Liver (tissue), 9 donors: ENCODE results near the gene CHIC2. TPM values are rescaled to one million over a fixed set of nuclear protein-coding genes. Genes with fewer than 3 reads are reported as not detected.

Experiments used
- DNase-seq: peaks from one replicate; pipeline ENCODE4 v3.0.0-alpha.2; 2017; ENCODE audit warnings: low spot score
- H3K27ac ChIP-seq, 2 donors: one replicate each; pipeline ENCODE4 v1.7.0; 2013; ENCODE audit warnings: inconsistent platforms in 2 of 2, low read length in 2 of 2, control low read depth in 1 of 2, low read depth in 1 of 2, mild to moderate bottlenecking in 1 of 2
- H3K27me3 ChIP-seq, 4 donors: one replicate each; pipeline versions ENCODE4 v1.6.1 to v1.7.0; 2013; ENCODE audit warnings: low read length in 3 of 4, inconsistent platforms in 1 of 4, mild to moderate bottlenecking in 1 of 4, moderate library complexity in 1 of 4; ENCODE audit not compliant: control insufficient read depth in 4 of 4, insufficient read depth in 4 of 4
- H3K36me3 ChIP-seq, 4 donors: one replicate each; pipeline versions ENCODE4 v1.6.1 to v1.7.0; 2013; ENCODE audit warnings: low read length in 3 of 4, mild to moderate bottlenecking in 3 of 4, low read depth in 1 of 4, moderate library complexity in 1 of 4; ENCODE audit not compliant: control insufficient read depth in 4 of 4, insufficient read depth in 3 of 4
- H3K4me1 ChIP-seq, 4 donors: one replicate each; pipeline versions ENCODE4 v1.6.1 to v1.7.0; 2013; ENCODE audit warnings: low read length in 3 of 4, mild to moderate bottlenecking in 3 of 4, moderate library complexity in 1 of 4; ENCODE audit not compliant: control insufficient read depth in 4 of 4, insufficient read depth in 4 of 4
- H3K4me3 ChIP-seq, 3 donors: one replicate each; pipeline versions ENCODE4 v1.6.1 to v1.7.0; 2013; ENCODE audit warnings: low read length in 3 of 3, control low read depth in 1 of 3, low read depth in 1 of 3, mild to moderate bottlenecking in 1 of 3
- H3K9ac ChIP-seq, 2 donors: one replicate each; pipeline ENCODE4 v1.7.0; 2013; ENCODE audit warnings: low read length in 2 of 2, mild to moderate bottlenecking in 2 of 2, moderate library complexity in 2 of 2, control low read depth in 1 of 2, low read depth in 1 of 2
- H3K9me3 ChIP-seq, 4 donors: one replicate each; pipeline versions ENCODE4 v1.6.1 to v1.7.0; 2013; ENCODE audit warnings: low read length in 3 of 4; ENCODE audit not compliant: control insufficient read depth in 4 of 4
- ATF3 ChIP-seq: IDR thresholded peaks from 2 replicates; pipeline ENCODE4 v1.6.1; 2016; ENCODE audit warnings: antibody characterized with exemption
- CTCF ChIP-seq: fragments of 150-350 bp; IDR thresholded peaks from 2 replicates; pipeline ENCODE4 v1.5.1; 2017; ENCODE audit warnings: improper control_type of control experiment, low read depth, low read length; ENCODE audit not compliant: missing input control
- EGR1 ChIP-seq, 2 donors: IDR thresholded peaks; 2 replicates each; pipeline ENCODE4 v1.6.1; 2016 to 2018; ENCODE audit warnings: antibody characterized with exemption in 2 of 2, low read depth in 2 of 2
- FOXA1 ChIP-seq: IDR thresholded peaks from 2 replicates; pipeline ENCODE4 v1.6.1; 2016; ENCODE audit warnings: antibody characterized with exemption
- FOXA2 ChIP-seq: IDR thresholded peaks from 2 replicates; pipeline ENCODE4 v1.6.1; 2016; ENCODE audit warnings: antibody characterized with exemption
- GABPA ChIP-seq, 2 donors: IDR thresholded peaks in 1 of 2; conservative IDR thresholded peaks in 1 of 2; 2 replicates each; pipeline ENCODE4 v1.6.1; 2016; ENCODE audit warnings: antibody characterized with exemption in 2 of 2, mild to moderate bottlenecking in 1 of 2, moderate library complexity in 1 of 2
- HNF4A ChIP-seq, 2 donors: conservative IDR thresholded peaks; 2 replicates each; pipeline ENCODE4 v1.6.1; 2016; ENCODE audit warnings: antibody characterized with exemption in 2 of 2, mild to moderate bottlenecking in 2 of 2
- HNF4G ChIP-seq: IDR thresholded peaks from 2 replicates; pipeline ENCODE4 v1.6.1; 2016; ENCODE audit warnings: antibody characterized with exemption
- JUND ChIP-seq, 2 donors: IDR thresholded peaks; 2 replicates each; pipeline ENCODE4 v1.6.1; 2016; ENCODE audit warnings: antibody characterized with exemption in 2 of 2
- MAX ChIP-seq: IDR thresholded peaks from 2 replicates; pipeline ENCODE4 v1.6.1; 2016; ENCODE audit warnings: antibody characterized with exemption
- NR2F2 ChIP-seq: IDR thresholded peaks from 2 replicates; pipeline ENCODE4 v1.6.1; 2016; ENCODE audit warnings: antibody characterized with exemption
- RAD21 ChIP-seq, 2 donors: IDR thresholded peaks; 2 replicates each; pipeline ENCODE4 v1.6.1; 2016; ENCODE audit warnings: antibody characterized with exemption in 2 of 2, mild to moderate bottlenecking in 2 of 2
- RXRA ChIP-seq, 2 donors: IDR thresholded peaks; 2 replicates each; pipeline ENCODE4 v1.6.1; 2017 to 2018; ENCODE audit warnings: antibody characterized with exemption in 2 of 2, mild to moderate bottlenecking in 1 of 2
- SP1 ChIP-seq: IDR thresholded peaks from 2 replicates; pipeline ENCODE4 v1.6.1; 2018; ENCODE audit warnings: antibody characterized with exemption, mild to moderate bottlenecking
- TAF1 ChIP-seq: conservative IDR thresholded peaks from 2 replicates; pipeline ENCODE4 v1.6.1; 2016; ENCODE audit warnings: antibody characterized with exemption, mild to moderate bottlenecking
- YY1 ChIP-seq: IDR thresholded peaks from 2 replicates; pipeline ENCODE4 v1.6.1; 2016; ENCODE audit warnings: antibody characterized with exemption, mild to moderate bottlenecking
- ZBTB33 ChIP-seq: IDR thresholded peaks from 2 replicates; pipeline ENCODE4 v1.6.1; 2016; ENCODE audit warnings: antibody characterized with exemption
- WGBS: extraction: QIAGEN DNeasy Blood & Tissue Kit; methylation state at CpG from one replicate; pipeline ENCODE4 v1.1.7; 2013; 5-methylcytosine and 5-hydroxymethylcytosine counted together
- polyA plus RNA-seq, 2 donors: library from polyadenylated mRNA; stranded (reverse) in 1 of 2; unstranded in 1 of 2; fragments of 200-250 nt in 1 of 2; fragments of >200 nt in 1 of 2; fragmentation: Nextera tagmentation in 1 of 2; extraction: Ambion mirVana in 1 of 2; gene quantifications; one replicate each; pipeline versions ENCODE4 v1.2.1 to v1.2.3, GENCODE V29; 2013 to 2015
- total RNA-seq, 2 donors: library from RNA; depleted of rRNA; stranded (reverse); fragments of >200 nt; gene quantifications; one replicate each; pipeline ENCODE4 v1.2.3, GENCODE V29; 2014
- donor health status: healthy.
- donor health status: healthy.
- donor health status: healthy.
- donor health status: healthy.
- donor health status: healthy.

The CHIC2 gene
- total and polyA plus RNA-seq, 4 donors: 9.3 to 26.2 (median 18.4) TPM

GRCh38 chr4:54097152-54097551 is 32.7 kb upstream of the CHIC2 start:
- TF ChIP-seq EGR1 (IDR thresholded peaks at IDR 0.05; ENCODE audit: low read depth in 2 of 2): no peak
- no peak for TF ChIP-seq FOXA1
- TF ChIP-seq NR2F2: no peak
- TF ChIP-seq SP1: no peak
- no peak for TF ChIP-seq HNF4A (conservative IDR thresholded peaks at IDR 0.05)
- TF ChIP-seq RAD21 (IDR thresholded peaks at IDR 0.05): no peak
- TF ChIP-seq HNF4G: no peak
- no peak for TF ChIP-seq JUND (IDR thresholded peaks at IDR 0.05)
- no peak for TF ChIP-seq MAX
- TF ChIP-seq ZBTB33: no peak
- TF ChIP-seq RXRA (IDR thresholded peaks at IDR 0.05): no peak
- TF ChIP-seq GABPA (IDR thresholded peaks at IDR 0.05 in 1 of 2, conservative IDR thresholded peaks at IDR 0.05 in 1 of 2): no peak
- TF ChIP-seq TAF1: no peak
- 61% methylated on average over 6 of the region's 6 CpGs for WGBS
- no peak for DNase-seq
- H3K4me1 ChIP-seq: peaks cover 13 to 34% (median 27%) of the 10 kb centered on the region in 4 donors
- no peak overlapping the region for H3K27ac ChIP-seq
- no peaks in the 10 kb centered on the region for H3K36me3 ChIP-seq
- peaks cover 0 to 28% (median 4%) of the 10 kb centered on the region in 4 donors for H3K27me3 ChIP-seq
- H3K9me3 ChIP-seq: no peaks in the 10 kb centered on the region
- no peak overlapping the region for H3K4me3 ChIP-seq
- no peak overlapping the region for H3K9ac ChIP-seq

GRCh38 chr4:54096295-54096962 is 32.0 kb upstream of the CHIC2 start:
- DNase-seq: no peak
- Histone ChIP-seq H3K27ac (no peak overlapping the region), H3K4me1 (peaks cover 13 to 37% (median 27%) of the 10 kb centered on the region in 4 donors), H3K9ac (no peak overlapping the region), H3K4me3 (no peak overlapping the region), H3K9me3 (no peaks in the 10 kb centered on the region), H3K36me3 (no peaks in the 10 kb centered on the region), H3K27me3 (peaks cover 0 to 23% (median 3%) of the 10 kb centered on the region in 4 donors)
- 49% methylated on average over 13 of the region's 13 CpGs for WGBS
- TF ChIP-seq FOXA1 (no peak), RXRA (IDR thresholded peaks at IDR 0.05) (no peak), FOXA2 (no peak), CTCF (no peak), JUND (IDR thresholded peaks at IDR 0.05) (no peak), NR2F2 (no peak), ZBTB33 (no peak), YY1 (no peak), TAF1 (no peak), GABPA (IDR thresholded peaks at IDR 0.05 in 1 of 2, conservative IDR thresholded peaks at IDR 0.05 in 1 of 2) (no peak), ATF3 (no peak)
